H9 (cell line): ENCODE measurements around the gene CCAR1. TPM values are rescaled to one million over a fixed set of nuclear protein-coding genes. Genes with fewer than 3 reads are reported as not detected.
"Not testable (repeated sequence)": the region's sequence is repeated elsewhere in the genome, so short reads cannot be mapped to it uniquely, and the experiment has no call there.

Experiments used
- DNase-seq: peaks from one replicate; pipeline ENCODE4 v3.0.0-alpha.2; 2017
- H2AFZ ChIP-seq: one replicate; pipeline ENCODE4 v1.6.1; 2013; ENCODE audit warnings: mild to moderate bottlenecking, low read length, control low read depth, moderate library complexity
- H2AK5ac ChIP-seq: 2 replicates; pipeline ENCODE4 v1.6.1; 2013; ENCODE audit warnings: low read length, control low read depth, mixed read lengths; ENCODE audit not compliant: insufficient read length
- H2BK120ac ChIP-seq: one replicate; pipeline ENCODE4 v1.6.1; 2013; ENCODE audit warnings: low read depth, mild to moderate bottlenecking, low read length, control low read depth, inconsistent platforms; ENCODE audit not compliant: poor library complexity, severe bottlenecking
- H2BK12ac ChIP-seq: 2 replicates; pipeline ENCODE4 v1.6.1; 2013; ENCODE audit warnings: low read length, control low read depth, mixed read lengths, low read depth; ENCODE audit not compliant: insufficient read length
- H2BK15ac ChIP-seq: 2 replicates; pipeline ENCODE4 v1.6.1; 2013; ENCODE audit warnings: low read depth, low read length, control low read depth
- H2BK20ac ChIP-seq: one replicate; pipeline ENCODE4 v1.6.1; 2013; ENCODE audit warnings: low read depth, mild to moderate bottlenecking, low read length, control low read depth, inconsistent platforms; ENCODE audit not compliant: poor library complexity, severe bottlenecking
- H2BK5ac ChIP-seq: 2 replicates; pipeline ENCODE4 v1.6.1; 2013; ENCODE audit warnings: low read length, control low read depth, mixed read lengths; ENCODE audit not compliant: insufficient read length
- H3K14ac ChIP-seq: 2 replicates; pipeline ENCODE4 v1.6.1; 2013; ENCODE audit warnings: low read length, control low read depth; ENCODE audit not compliant: insufficient read depth
- H3K18ac ChIP-seq: 2 replicates; pipeline ENCODE4 v1.6.1; 2013; ENCODE audit warnings: low read depth, mild to moderate bottlenecking, mixed read lengths, low read length, control low read depth; ENCODE audit not compliant: insufficient read length
- H3K23ac ChIP-seq: 2 replicates; pipeline ENCODE4 v1.6.1; 2013; ENCODE audit warnings: low read length, control low read depth, mixed read lengths, low read depth; ENCODE audit not compliant: insufficient read length
- H3K23me2 ChIP-seq: 2 replicates; pipeline ENCODE4 v1.6.1; 2013; ENCODE audit warnings: low read depth, mild to moderate bottlenecking, mixed read lengths, low read length, control low read depth; ENCODE audit not compliant: insufficient read length, poor library complexity, severe bottlenecking
- H3K27ac ChIP-seq: 2 replicates; pipeline ENCODE4 v1.5.1; 2013; ENCODE audit warnings: low read length, control low read depth, mixed read lengths, low read depth; ENCODE audit not compliant: insufficient read length
- H3K27me3 ChIP-seq: 2 replicates; pipeline ENCODE4 v1.6.1; 2013; ENCODE audit warnings: low read length, control low read depth, inconsistent platforms; ENCODE audit not compliant: insufficient read depth
- H3K4ac ChIP-seq: 2 replicates; pipeline ENCODE4 v1.6.1; 2013; ENCODE audit warnings: low read depth, mild to moderate bottlenecking, control low read depth, inconsistent platforms, low read length, moderate library complexity
- H3K4me1 ChIP-seq: 2 replicates; pipeline ENCODE4 v1.6.1; 2013; ENCODE audit warnings: low read length, control low read depth, inconsistent platforms; ENCODE audit not compliant: insufficient read depth
- H3K4me2 ChIP-seq: 2 replicates; pipeline ENCODE4 v1.6.1; 2013; ENCODE audit warnings: low read length, control low read depth, mixed read lengths; ENCODE audit not compliant: insufficient read length, insufficient read depth
- H3K56ac ChIP-seq: 2 replicates; pipeline ENCODE4 v1.6.1; 2013; ENCODE audit warnings: low read depth, mild to moderate bottlenecking, mixed read lengths, low read length, control low read depth; ENCODE audit not compliant: insufficient read length
- H3K79me1 ChIP-seq: 2 replicates; pipeline ENCODE4 v1.6.1; 2013; ENCODE audit warnings: low read depth, mild to moderate bottlenecking, moderate library complexity, low read length, control low read depth, inconsistent platforms; ENCODE audit not compliant: insufficient read depth, poor library complexity, severe bottlenecking
- H3K79me2 ChIP-seq: 2 replicates; pipeline ENCODE4 v1.6.1; 2013; ENCODE audit warnings: low read length, control low read depth, inconsistent platforms; ENCODE audit not compliant: insufficient read depth
- H3K9ac ChIP-seq: 2 replicates; pipeline ENCODE4 v1.6.1; 2013; ENCODE audit warnings: low read length, control low read depth, mixed read lengths; ENCODE audit not compliant: insufficient read length; ENCODE audit errors: extremely low read depth
- H3K9me3 ChIP-seq: one replicate; pipeline ENCODE4 v1.6.1; 2013; ENCODE audit warnings: low read depth, low read length, inconsistent platforms; ENCODE audit not compliant: control insufficient read depth
- H3T11ph ChIP-seq: one replicate; pipeline ENCODE4 v1.6.1; 2013; ENCODE audit warnings: mild to moderate bottlenecking, low read length, control low read depth, inconsistent platforms
- H4K20me1 ChIP-seq: one replicate; pipeline ENCODE4 v1.6.1; 2013; ENCODE audit not compliant: control insufficient read depth, insufficient read length, insufficient read depth
- H4K5ac ChIP-seq: 2 replicates; pipeline ENCODE4 v1.6.1; 2013; ENCODE audit warnings: low read depth, mild to moderate bottlenecking, mixed read lengths, low read length, control low read depth; ENCODE audit not compliant: insufficient read length
- H4K8ac ChIP-seq: replicated peaks from 2 replicates; pipeline ENCODE4 v1.6.1; 2013; ENCODE audit warnings: low read length, control low read depth, mixed read lengths, low read depth; ENCODE audit not compliant: insufficient read length
- H4K91ac ChIP-seq: 2 replicates; pipeline ENCODE4 v1.6.1; 2013; ENCODE audit warnings: low read depth, mild to moderate bottlenecking, moderate library complexity, mixed read lengths, low read length, control low read depth; ENCODE audit not compliant: insufficient read length
- H3K27ac Mint-ChIP-seq, 3 experiments: 2 replicates in 2 of 3; 3 replicates in 1 of 3; pipeline ENCODE4 v1.8.0; 2020 to 2021; ENCODE audit warnings: mixed read lengths in 3 of 3, mild to moderate bottlenecking in 1 of 3, moderate library complexity in 1 of 3
- H3K27me3 Mint-ChIP-seq: 2 replicates; pipeline ENCODE4 v1.8.0; 2021; ENCODE audit warnings: low read depth, mild to moderate bottlenecking, moderate library complexity, mixed read lengths
- H3K36me3 Mint-ChIP-seq, 3 experiments: 2 replicates in 2 of 3; 3 replicates in 1 of 3; pipeline ENCODE4 v1.8.0; 2020 to 2021; ENCODE audit warnings: low read depth in 3 of 3, mixed read lengths in 3 of 3; ENCODE audit not compliant: insufficient read depth in 1 of 3
- H3K4me1 Mint-ChIP-seq, 2 experiments: 2 replicates each; pipeline ENCODE4 v1.8.0; 2020; ENCODE audit warnings: mixed read lengths in 2 of 2
- H3K4me3 Mint-ChIP-seq, 2 experiments: 2 replicates in 1 of 2; 3 replicates in 1 of 2; pipeline ENCODE4 v1.8.0; 2020 to 2021; ENCODE audit warnings: mild to moderate bottlenecking in 2 of 2, mixed read lengths in 2 of 2, moderate library complexity in 1 of 2
- H3K9me3 Mint-ChIP-seq, 2 experiments: 2 replicates in 1 of 2; 3 replicates in 1 of 2; pipeline ENCODE4 v1.8.0; 2020; ENCODE audit warnings: mild to moderate bottlenecking in 2 of 2, mixed read lengths in 2 of 2, moderate library complexity in 1 of 2
- CTCF ChIP-seq: fragments of 200-600 bp; sonication (generic); conservative IDR thresholded peaks from 3 replicates; pipeline ENCODE4 v1.8.0; 2021; ENCODE audit warnings: antibody characterized with exemption, mild to moderate bottlenecking
- WGBS: extraction: QIAGEN DNeasy Blood & Tissue Kit; methylation state at CpG from one replicate; pipeline ENCODE4 v1.1.7; 2013; ENCODE audit warnings: missing lambda C conversion rate, low lambda C conversion rate, mixed read lengths; ENCODE audit not compliant: insufficient read length; ENCODE audit errors: extremely low coverage; 5-methylcytosine and 5-hydroxymethylcytosine counted together
- total RNA-seq: library from RNA; stranded (reverse); gene quantifications from 2 replicates; pipeline ENCODE4 v1.2.1, GENCODE V29; 2021

CCAR1 gene
- total RNA-seq, 1 experiment from 2014 or later = 118 TPM

GRCh38 chr10:68816796-68817412 is 95.9 kb downstream of the CCAR1 start:
- no peak overlapping the region for H2AFZ ChIP-seq
- Mint-ChIP-seq H3K4me3 (no peak overlapping the region; a peak in 1 of 5 replicates), H3K27ac (no peak overlapping the region), H3K36me3 (no peaks in the 10 kb centered on the region), H3K9me3 (no peaks in the 10 kb centered on the region), H3K27me3 (no peaks in the 10 kb centered on the region), H3K4me1 (peaks cover 5 to 15% of the 10 kb centered on the region in 2 experiments)
- no peak overlapping the region for H3K18ac ChIP-seq
- H2AK5ac ChIP-seq = no peak overlapping the region
- no peaks in the 10 kb centered on the region for H3K9me3 ChIP-seq
- no peak overlapping the region for H2BK20ac ChIP-seq
- H3K9ac ChIP-seq = no peak overlapping the region
- H4K20me1 ChIP-seq = no peaks in the 10 kb centered on the region
- H3K23ac ChIP-seq = no peak overlapping the region
- H2BK120ac ChIP-seq = no peak overlapping the region
- H2BK5ac ChIP-seq = no peak overlapping the region
- H3K27ac ChIP-seq = no peak overlapping the region
- no peaks in the 10 kb centered on the region for H3K79me1 ChIP-seq
- H3T11ph ChIP-seq = no peak overlapping the region
- H3K4ac ChIP-seq = no peak overlapping the region
- H3K27me3 ChIP-seq = no peaks in the 10 kb centered on the region
- H4K5ac ChIP-seq = no peak overlapping the region
- no peaks in the 10 kb centered on the region for H3K79me2 ChIP-seq
- H3K14ac ChIP-seq = no peak overlapping the region
- WGBS = no CpG with 5 or more reads among the region's 4 CpGs
- no peak for TF ChIP-seq CTCF
- no peaks in the 10 kb centered on the region for H3K23me2 ChIP-seq
- H4K91ac ChIP-seq = no peak overlapping the region
- H3K4me1 ChIP-seq = no peaks in the 10 kb centered on the region
- DNase-seq = no peak
- no peak overlapping the region for H4K8ac ChIP-seq
- no peak overlapping the region for H3K4me2 ChIP-seq
- no peak overlapping the region for H2BK15ac ChIP-seq
- no peak overlapping the region for H3K56ac ChIP-seq
- H2BK12ac ChIP-seq = no peak overlapping the region

- H2BK15ac ChIP-seq, H3K4me3 Mint-ChIP-seq, H3K4ac ChIP-seq, H3K27ac Mint-ChIP-seq, H3K9ac ChIP-seq, H2AFZ ChIP-seq, H3K56ac ChIP-seq, H3K18ac ChIP-seq, H3K79me2 ChIP-seq, H3T11ph ChIP-seq, H3K27me3 Mint-ChIP-seq, H3K23me2 ChIP-seq, H3K27ac ChIP-seq, H3K9me3 Mint-ChIP-seq, H3K14ac ChIP-seq, H2BK20ac ChIP-seq, DNase-seq, H3K27me3 ChIP-seq, H3K4me1 Mint-ChIP-seq, H3K4me2 ChIP-seq, H4K20me1 ChIP-seq, H4K8ac ChIP-seq, H3K9me3 ChIP-seq, H2BK12ac ChIP-seq, H3K4me1 ChIP-seq, H2BK120ac ChIP-seq, H4K91ac ChIP-seq, H2BK5ac ChIP-seq, H4K5ac ChIP-seq, H3K23ac ChIP-seq, H2AK5ac ChIP-seq, H3K36me3 Mint-ChIP-seq, H3K79me1 ChIP-seq: not testable (repeated sequence)
- no CpG with 5 or more reads among the region's 1 CpG for WGBS
These were observed 99.3 kb downstream of the CCAR1 start for GRCh38 chr10:68820359-68820758.
